Parathyroid adenoma (tissue), 2 donors: ENCODE measurements around the gene JPH2.
"Not testable (repeated sequence)": the region's sequence is repeated elsewhere in the genome, so short reads cannot be mapped to it uniquely, and the experiment has no call there.

ENCODE experiments used
- H2AFZ ChIP-seq: fragments of 300-600 bp; sonication (generic); one replicate; pipeline ENCODE4 v1.7.0; 2017; ENCODE audit warnings: antibody characterized with exemption, mild to moderate bottlenecking
- H3K27ac ChIP-seq: fragments of 300-600 bp; sonication (generic); one replicate; pipeline ENCODE4 v1.7.0; 2017
- H3K27me3 ChIP-seq: fragments of 300-600 bp; sonication (generic); one replicate; pipeline ENCODE4 v1.7.0; 2017; ENCODE audit warnings: low read length; ENCODE audit not compliant: control insufficient read depth, insufficient read depth
- H3K36me3 ChIP-seq: fragments of 300-600 bp; sonication (generic); one replicate; pipeline ENCODE4 v1.7.0; 2017; ENCODE audit warnings: low read length; ENCODE audit not compliant: control insufficient read depth, insufficient read depth
- H3K4me1 ChIP-seq: fragments of 300-600 bp; sonication (generic); one replicate; pipeline ENCODE4 v1.7.0; 2017; ENCODE audit warnings: control low read depth
- H3K4me2 ChIP-seq: fragments of 300-600 bp; sonication (generic); one replicate; pipeline ENCODE4 v1.7.0; 2017; ENCODE audit warnings: low read length
- H3K4me3 ChIP-seq: fragments of 300-600 bp; sonication (generic); one replicate; pipeline ENCODE4 v1.7.0; 2017; ENCODE audit warnings: low read depth, low read length
- H3K79me2 ChIP-seq: fragments of 300-600 bp; sonication (generic); one replicate; pipeline ENCODE4 v1.7.0; 2017; ENCODE audit warnings: control low read depth
- H3K9ac ChIP-seq: fragments of 300-600 bp; sonication (generic); one replicate; pipeline ENCODE4 v1.7.0; 2017; ENCODE audit warnings: mild to moderate bottlenecking
- H3K9me3 ChIP-seq: fragments of 300-600 bp; sonication (generic); one replicate; pipeline ENCODE4 v1.7.0; 2017; ENCODE audit warnings: low read length; ENCODE audit not compliant: control insufficient read depth
- CTCF ChIP-seq: fragments of 300-600 bp; sonication (generic); IDR thresholded peaks from one replicate; pipeline ENCODE4 v1.7.0; 2017; ENCODE audit warnings: antibody characterized with exemption, mild to moderate bottlenecking
- donor health status: primary hyperparathyroidism.

Gene JPH2

GRCh38 chr20:44129911-44130718, 56.9 kb downstream of the JPH2 start:
- no peak for TF ChIP-seq CTCF
- Histone ChIP-seq H3K4me1 (no peaks in the 10 kb centered on the region), H2AFZ (no peak overlapping the region), H3K4me2 (no peak overlapping the region), H3K36me3 (no peaks in the 10 kb centered on the region), H3K9ac (no peak overlapping the region), H3K27ac (no peak overlapping the region), H3K9me3 (no peaks in the 10 kb centered on the region), H3K79me2 (no peaks in the 10 kb centered on the region), H3K4me3 (no peak overlapping the region), H3K27me3 (no peaks in the 10 kb centered on the region)

- not testable (repeated sequence) for H3K4me2 ChIP-seq
Measured at GRCh38 chr20:44129300-44129699, 57.7 kb downstream of the JPH2 start.

GRCh38 chr20:44126445-44126844, 60.5 kb downstream of the JPH2 start:
- H3K4me2 ChIP-seq, result no peak overlapping the region
- no peaks in the 10 kb centered on the region for H3K79me2 ChIP-seq
- no peaks in the 10 kb centered on the region for H3K9me3 ChIP-seq
- H3K9ac ChIP-seq, result no peak overlapping the region
- H2AFZ ChIP-seq, result no peak overlapping the region
- no peak for TF ChIP-seq CTCF
- H3K27ac ChIP-seq, result no peak overlapping the region
- H3K36me3 ChIP-seq, result no peaks in the 10 kb centered on the region
- no peak overlapping the region for H3K4me3 ChIP-seq
- H3K4me1 ChIP-seq, result no peaks in the 10 kb centered on the region
- no peaks in the 10 kb centered on the region for H3K27me3 ChIP-seq

More at GRCh38 chr20:44129300-44129699, 57.7 kb downstream of the JPH2 start:
- H3K4me3 ChIP-seq, H3K36me3 ChIP-seq, H3K79me2 ChIP-seq, H3K9me3 ChIP-seq, H2AFZ ChIP-seq, H3K27me3 ChIP-seq, H3K27ac ChIP-seq, H3K4me1 ChIP-seq, H3K9ac ChIP-seq: not testable (repeated sequence)

GRCh38 chr20:44125332-44126127, 61.5 kb downstream of the JPH2 start:
- Histone ChIP-seq H3K27me3 (no peaks in the 10 kb centered on the region), H3K4me1 (no peaks in the 10 kb centered on the region), H3K27ac (no peak overlapping the region), H3K9ac (no peak overlapping the region), H3K9me3 (no peaks in the 10 kb centered on the region), H3K79me2 (no peaks in the 10 kb centered on the region), H3K4me3 (no peak overlapping the region), H3K36me3 (no peaks in the 10 kb centered on the region), H3K4me2 (no peak overlapping the region), H2AFZ (no peak overlapping the region)
- TF ChIP-seq CTCF, result no peak

- no peak overlapping the region for H3K27ac ChIP-seq
- no peak for TF ChIP-seq CTCF
- no peaks in the 10 kb centered on the region for H3K79me2 ChIP-seq
- no peaks in the 10 kb centered on the region for H3K4me1 ChIP-seq
- H2AFZ ChIP-seq, result no peak overlapping the region
- H3K9ac ChIP-seq, result no peak overlapping the region
- H3K4me3 ChIP-seq, result no peak overlapping the region
- no peaks in the 10 kb centered on the region for H3K27me3 ChIP-seq
- no peak overlapping the region for H3K4me2 ChIP-seq
- H3K36me3 ChIP-seq, result no peaks in the 10 kb centered on the region
- H3K9me3 ChIP-seq, result no peaks in the 10 kb centered on the region
Measured at GRCh38 chr20:44123874-44124535, 63.0 kb downstream of the JPH2 start.
